ENCODE measurements around the gene KCNJ15.

Gene KCNJ15

GRCh38 chr21:38301321-38302214, 44.8 kb downstream of the KCNJ15 start:
- Histone ChIP-seq H3K36me3 (replicated peaks) (no peaks in the 10 kb centered on the region), H3K4me3 (no peak overlapping the region), H3K27me3 (ENCODE audit: low read depth) (no peaks in the 10 kb centered on the region), H3K4me1 (no peaks in the 10 kb centered on the region), H3K9me3 (no peaks in the 10 kb centered on the region; the same call in 1 of the 2 replicates)
- in situ Hi-C loops (cut with MboI; ENCODE audit: low sequenced_read_pairs), result no loop called here
- no peak for DNase-seq (ENCODE audit: low spot score in 2 of 2)

- no peak for DNase-seq (ENCODE audit: low spot score in 2 of 2)
- H3K36me3 ChIP-seq (replicated peaks), result no peaks in the 10 kb centered on the region
- in situ Hi-C loops (cut with MboI; ENCODE audit: low sequenced_read_pairs), result no loop called here
- H3K4me3 ChIP-seq, result no peak overlapping the region
- H3K27me3 ChIP-seq (ENCODE audit: low read depth), result no peaks in the 10 kb centered on the region
- H3K9me3 ChIP-seq, result no peaks in the 10 kb centered on the region; the same call in 1 of the 2 replicates
- H3K4me1 ChIP-seq, result no peaks in the 10 kb centered on the region
These were observed 46.5 kb downstream of the KCNJ15 start for GRCh38 chr21:38303300-38303699.

DNA sequence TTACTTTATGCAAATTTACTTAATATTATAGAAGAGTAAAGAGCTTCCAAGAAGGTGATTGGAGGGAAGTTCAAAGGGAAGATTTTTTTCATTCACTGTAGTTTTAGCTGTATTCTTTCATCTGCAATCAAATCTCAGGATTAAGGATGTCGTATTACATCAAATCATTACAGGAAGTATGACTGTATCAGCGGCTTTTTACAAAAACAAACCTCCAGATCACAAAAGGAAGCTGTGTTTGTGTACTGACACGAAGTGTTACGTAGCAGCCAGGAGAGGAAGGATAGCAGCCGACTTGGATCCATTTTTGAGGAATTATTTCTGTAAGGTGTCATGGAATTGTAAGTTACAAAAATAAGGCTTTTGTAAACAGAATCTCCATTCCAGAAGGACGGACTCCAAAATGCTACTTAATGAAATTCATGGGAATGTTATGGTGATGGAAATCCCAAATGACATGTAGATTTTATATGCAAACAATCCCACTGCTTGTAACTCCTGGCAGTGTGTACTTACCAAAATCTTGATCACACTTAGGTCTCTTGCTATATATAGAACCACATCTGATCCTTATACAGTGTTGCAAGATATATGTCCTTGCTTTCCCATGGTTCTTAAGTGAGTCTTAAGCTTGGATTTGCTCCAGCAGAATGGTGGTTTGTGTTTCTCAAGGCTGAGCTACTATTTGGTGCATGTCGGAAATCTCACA, 49.8 kb downstream of the KCNJ15 start:
- Histone ChIP-seq H3K27me3 (ENCODE audit: low read depth) (no peaks in the 10 kb centered on the region), H3K4me1 (no peaks in the 10 kb centered on the region), H3K9me3 (no peaks in the 10 kb centered on the region; the same call in 1 of the 2 replicates), H3K4me3 (no peak overlapping the region), H3K36me3 (replicated peaks) (no peaks in the 10 kb centered on the region)
- in situ Hi-C loops (cut with MboI; ENCODE audit: low sequenced_read_pairs), result no loop called here
- DNase-seq (ENCODE audit: low spot score in 2 of 2), result no peak

DNA sequence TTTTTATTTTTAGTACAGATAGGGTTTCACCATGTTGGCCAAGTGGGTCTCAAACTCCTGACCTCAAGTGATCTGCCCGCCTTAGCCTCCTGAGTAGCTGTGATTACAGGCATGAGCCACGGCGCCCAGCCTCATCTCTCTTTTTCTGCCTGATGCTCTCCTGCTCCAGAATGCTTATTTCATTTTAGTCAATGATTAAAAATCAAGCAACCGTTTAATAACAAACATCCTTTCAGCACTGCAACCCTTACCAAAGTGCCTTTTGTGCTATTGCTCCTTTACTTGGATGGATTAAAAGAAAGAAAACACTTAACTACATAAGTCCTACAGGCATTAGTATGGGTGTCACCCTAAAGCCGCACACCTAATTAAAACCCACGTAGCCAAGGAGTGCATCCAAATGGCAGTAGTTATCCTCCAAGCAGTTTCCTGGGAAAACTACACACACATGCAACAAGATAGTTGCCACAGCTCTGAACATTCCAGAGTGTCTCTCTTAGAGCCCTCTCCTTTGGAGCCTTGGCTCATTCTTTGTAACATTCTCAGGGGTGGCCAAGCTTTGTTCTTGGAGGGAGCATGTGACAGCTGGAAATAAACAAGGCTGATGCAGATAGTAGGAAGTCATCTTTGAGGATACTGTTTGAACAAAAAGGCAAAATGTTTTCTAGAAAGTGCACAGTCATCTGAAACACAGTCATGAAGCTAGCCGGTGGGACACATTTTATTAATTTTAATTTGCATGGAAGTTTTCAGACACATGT, 51.2 kb downstream of the KCNJ15 start:
- in situ Hi-C loops (cut with MboI; ENCODE audit: low sequenced_read_pairs), result no loop called here
- Histone ChIP-seq H3K27me3 (ENCODE audit: low read depth) (no peaks in the 10 kb centered on the region), H3K4me3 (no peak overlapping the region), H3K9me3 (no peaks in the 10 kb centered on the region; the same call in 1 of the 2 replicates), H3K4me1 (no peaks in the 10 kb centered on the region), H3K36me3 (replicated peaks) (no peaks in the 10 kb centered on the region)
- DNase-seq (ENCODE audit: low spot score in 2 of 2), result no peak

DNA sequence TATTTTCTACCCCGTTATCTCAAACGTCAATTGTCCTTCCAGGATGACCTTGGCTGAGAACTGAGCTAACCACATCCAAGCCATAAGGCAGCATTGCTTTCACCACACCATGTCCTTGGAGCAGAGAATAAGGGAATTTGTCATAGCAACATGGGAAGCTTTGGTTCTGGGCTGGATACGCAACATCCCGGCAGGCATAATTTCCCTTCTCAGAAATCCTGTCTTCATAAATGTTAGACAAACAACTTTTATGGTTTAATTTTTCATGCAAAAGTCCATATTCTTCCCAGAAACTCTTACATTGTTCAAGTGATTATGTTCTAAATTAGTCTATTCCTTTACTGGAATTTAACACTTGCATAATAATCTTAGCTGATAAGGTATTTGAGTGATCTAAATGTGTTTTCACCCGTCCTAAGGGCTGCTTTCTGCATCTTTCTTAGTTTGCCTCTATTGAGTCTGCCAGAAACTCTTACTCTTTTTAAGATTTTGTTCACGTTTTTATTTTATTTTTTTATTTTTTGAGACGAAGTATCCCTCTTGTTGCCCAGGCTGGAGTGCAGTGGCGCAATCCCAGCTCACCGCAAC, 51.8 kb downstream of the KCNJ15 start:
- Histone ChIP-seq H3K9me3 (no peaks in the 10 kb centered on the region; the same call in 1 of the 2 replicates), H3K36me3 (replicated peaks) (no peaks in the 10 kb centered on the region), H3K4me3 (no peak overlapping the region), H3K27me3 (ENCODE audit: low read depth) (no peaks in the 10 kb centered on the region), H3K4me1 (no peaks in the 10 kb centered on the region)
- no peak for DNase-seq (ENCODE audit: low spot score in 2 of 2)
- in situ Hi-C loops (cut with MboI; ENCODE audit: low sequenced_read_pairs), result no loop called here

GRCh38 chr21:38310646-38311485, 54.1 kb downstream of the KCNJ15 start:
- Histone ChIP-seq H3K9me3 (no peaks in the 10 kb centered on the region; the same call in 1 of the 2 replicates), H3K27me3 (ENCODE audit: low read depth) (no peaks in the 10 kb centered on the region), H3K4me1 (no peaks in the 10 kb centered on the region), H3K4me3 (no peak overlapping the region), H3K36me3 (replicated peaks) (no peaks in the 10 kb centered on the region)
- no peak for DNase-seq (ENCODE audit: low spot score in 2 of 2)
- in situ Hi-C loops (cut with MboI; ENCODE audit: low sequenced_read_pairs), result no loop called here

DNA sequence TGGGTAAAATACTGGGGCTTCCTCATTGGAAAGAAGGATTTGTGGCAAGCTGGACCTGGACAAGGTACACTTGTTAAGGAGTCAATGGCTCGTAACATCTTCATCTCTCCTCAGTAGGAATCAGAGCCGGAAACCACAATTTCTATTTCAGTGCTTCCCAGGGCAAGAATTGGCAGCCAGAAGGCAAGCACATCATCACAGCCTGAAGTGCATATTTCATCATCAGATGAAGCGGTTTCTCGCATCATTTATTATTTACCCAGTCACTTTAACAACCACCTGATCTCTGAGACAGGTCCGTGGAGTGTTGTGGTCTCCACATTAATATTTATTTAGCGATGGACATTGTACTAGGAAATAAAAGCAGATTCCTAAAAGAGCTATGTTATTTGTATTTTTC, 55.0 kb downstream of the KCNJ15 start:
- no peak overlapping the region for H3K4me3 ChIP-seq
- DNase-seq (ENCODE audit: low spot score in 2 of 2), result no peak
- H3K4me1 ChIP-seq, result no peaks in the 10 kb centered on the region
- no peaks in the 10 kb centered on the region for H3K27me3 ChIP-seq (ENCODE audit: low read depth)
- in situ Hi-C loops (cut with MboI; ENCODE audit: low sequenced_read_pairs), result no loop called here
- H3K9me3 ChIP-seq, result no peaks in the 10 kb centered on the region; the same call in 1 of the 2 replicates
- H3K36me3 ChIP-seq (replicated peaks), result no peaks in the 10 kb centered on the region

DNA sequence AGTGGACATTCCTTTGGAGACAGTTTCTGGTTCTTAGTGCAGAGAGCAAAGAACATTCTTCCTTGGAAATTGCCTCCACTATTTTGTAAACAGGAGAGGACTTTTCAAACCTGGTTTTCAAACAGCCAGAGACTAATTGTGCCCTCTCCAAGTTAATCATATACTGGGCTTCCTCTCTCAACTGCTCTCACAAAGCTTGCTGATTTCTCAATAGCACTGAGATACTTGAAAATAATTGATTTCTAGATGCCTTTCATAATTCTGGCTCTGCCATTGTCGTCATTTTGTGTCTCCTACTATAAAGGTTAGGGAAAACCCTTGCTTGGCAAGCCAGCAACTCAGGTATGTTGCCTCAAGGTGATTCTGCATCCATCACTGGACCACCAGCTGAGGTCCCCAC, 56.0 kb downstream of the KCNJ15 start:
- no peak overlapping the region for H3K4me3 ChIP-seq
- DNase-seq (ENCODE audit: low spot score in 2 of 2), result no peak
- in situ Hi-C loops (cut with MboI; ENCODE audit: low sequenced_read_pairs), result no loop called here
- H3K36me3 ChIP-seq (replicated peaks), result no peaks in the 10 kb centered on the region
- H3K27me3 ChIP-seq (ENCODE audit: low read depth), result no peaks in the 10 kb centered on the region
- no peaks in the 10 kb centered on the region; the same call in 1 of the 2 replicates for H3K9me3 ChIP-seq
- H3K4me1 ChIP-seq, result no peaks in the 10 kb centered on the region

DNA sequence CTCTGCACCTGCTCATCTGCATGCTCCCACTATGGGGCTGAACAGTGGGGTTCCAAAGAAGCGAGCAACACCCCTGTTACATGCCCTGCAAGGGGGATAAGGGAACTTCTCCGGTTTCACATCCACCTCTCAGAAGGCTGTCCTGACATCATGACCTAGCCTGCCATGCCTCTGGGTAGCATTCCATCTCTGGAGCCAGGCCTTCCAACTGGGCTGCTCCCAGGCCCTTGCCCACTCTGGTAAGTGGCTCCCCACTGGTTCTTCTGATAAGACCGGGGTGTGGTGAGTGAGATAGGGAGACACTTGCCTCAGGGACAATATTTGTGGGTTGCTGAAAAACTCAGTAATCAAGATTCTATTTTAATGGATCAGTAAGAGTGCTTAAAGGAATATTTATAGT, 57.8 kb downstream of the KCNJ15 start:
- Histone ChIP-seq H3K36me3 (replicated peaks) (no peaks in the 10 kb centered on the region), H3K27me3 (ENCODE audit: low read depth) (no peaks in the 10 kb centered on the region), H3K9me3 (no peaks in the 10 kb centered on the region; the same call in 1 of the 2 replicates), H3K4me1 (no peaks in the 10 kb centered on the region), H3K4me3 (no peak overlapping the region)
- DNase-seq (ENCODE audit: low spot score in 2 of 2), result no peak
- in situ Hi-C loops (cut with MboI; ENCODE audit: low sequenced_read_pairs), result no loop called here

- no peak overlapping the region for H3K4me3 ChIP-seq
- in situ Hi-C loops (cut with MboI; ENCODE audit: low sequenced_read_pairs), result no loop called here
- no peak for DNase-seq (ENCODE audit: low spot score in 2 of 2)
These were observed 58.3 kb downstream of the KCNJ15 start for GRCh38 chr21:38315122-38315521.

DNA sequence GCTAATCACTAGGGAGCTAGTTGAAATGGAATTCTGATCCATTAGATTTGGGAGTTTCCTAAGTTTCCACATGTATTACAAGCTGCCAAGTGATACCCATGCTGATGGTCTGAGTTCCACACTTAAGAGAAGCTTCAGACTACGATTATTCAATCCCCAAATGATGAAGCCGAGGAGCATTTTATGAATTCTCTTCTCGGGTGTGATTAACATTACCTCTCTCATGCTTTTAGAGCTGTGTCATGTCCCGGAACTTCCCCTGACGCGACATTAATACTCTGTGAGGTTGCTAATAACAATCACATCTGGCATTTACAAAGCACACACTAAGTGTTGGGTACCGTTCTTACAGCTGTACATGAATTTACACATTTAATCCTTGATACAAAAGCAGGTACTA, 63.0 kb downstream of the KCNJ15 start:
- H3K27me3 ChIP-seq (ENCODE audit: low read depth), result no peaks in the 10 kb centered on the region
- H3K9me3 ChIP-seq, result no peaks in the 10 kb centered on the region
- DNase-seq (ENCODE audit: low spot score in 2 of 2), result no peak
- H3K4me3 ChIP-seq, result no peak overlapping the region
- H3K36me3 ChIP-seq (replicated peaks), result no peaks in the 10 kb centered on the region
- H3K4me1 ChIP-seq, result no peaks in the 10 kb centered on the region
- in situ Hi-C loops (cut with MboI; ENCODE audit: low sequenced_read_pairs), result no loop called here

More at GRCh38 chr21:38315122-38315521, 58.3 kb downstream of the KCNJ15 start:
- H3K36me3 ChIP-seq (replicated peaks), result no peaks in the 10 kb centered on the region
- no peaks in the 10 kb centered on the region for H3K4me1 ChIP-seq
- no peaks in the 10 kb centered on the region for H3K27me3 ChIP-seq (ENCODE audit: low read depth)
- H3K9me3 ChIP-seq, result no peaks in the 10 kb centered on the region

DNA sequence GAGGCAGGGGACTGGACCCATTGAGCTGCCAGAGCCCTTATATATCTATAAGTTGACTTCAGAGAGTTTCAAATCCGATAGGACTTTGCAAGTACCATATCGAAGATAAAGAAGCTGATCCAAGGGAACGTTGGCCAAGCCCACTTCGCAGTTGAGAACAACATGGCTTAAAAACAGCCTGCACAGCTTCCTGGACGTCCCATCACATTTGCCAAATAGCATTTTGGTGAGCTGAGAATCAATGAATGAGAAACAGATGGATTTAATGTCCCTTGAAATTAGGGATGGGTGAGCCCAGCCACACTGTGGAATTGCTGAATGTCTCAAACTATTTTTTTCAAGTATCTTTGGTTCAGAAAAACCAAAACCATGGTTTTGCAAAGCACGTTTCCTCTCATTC, 64.8 kb downstream of the KCNJ15 start:
- no peak for DNase-seq (ENCODE audit: low spot score in 2 of 2)
- H3K4me1 ChIP-seq, result no peaks in the 10 kb centered on the region
- H3K4me3 ChIP-seq, result no peak overlapping the region
- in situ Hi-C loops (cut with MboI; ENCODE audit: low sequenced_read_pairs), result no loop called here
- H3K27me3 ChIP-seq (ENCODE audit: low read depth), result no peaks in the 10 kb centered on the region
- H3K36me3 ChIP-seq (replicated peaks), result no peaks in the 10 kb centered on the region
- H3K9me3 ChIP-seq, result no peaks in the 10 kb centered on the region

Measured in HAP-1 (cell line).